Epidermal melanocyte (primary cell): ENCODE data around the gene PLCB3.
"Not testable (repeated sequence)": the region's sequence is repeated elsewhere in the genome, so short reads cannot be mapped to it uniquely, and the experiment has no call there.

Experiments used
- DNase-seq: peaks from one replicate; pipeline ENCODE4 v3.0.0; 2011; ENCODE audit warnings: low spot score; ENCODE audit not compliant: insufficient read length

The PLCB3 gene

GRCh38 chr11:64303109-64304031, 52.0 kb downstream of the PLCB3 start:
- DNase-seq = no peak

GRCh38 chr11:64304032-64304315, 52.6 kb downstream of the PLCB3 start:
- DNase-seq = no peak

- peak; percentile 91 for DNase-seq
Measured at GRCh38 chr11:64304316-64305072, 53.2 kb downstream of the PLCB3 start.

GRCh38 chr11:64305075-64305690, 53.9 kb downstream of the PLCB3 start, which contains the start of gene ESRRA:
TSS of gene ESRRA (plus strand) at chr11:64305524. CDS start at chr11:64307180, 1,656 bp downstream.
- DNase-seq = peak; percentile 97

GRCh38 chr11:64305691-64306562, 54.6 kb downstream of the PLCB3 start:
- DNase-seq = no peak

GRCh38 chr11:64306563-64306875, 55.2 kb downstream of the PLCB3 start:
- DNase-seq = no peak

- no peak for DNase-seq
Measured at GRCh38 chr11:64306876-64307622, 55.7 kb downstream of the PLCB3 start.

GRCh38 chr11:64307795-64308194, 56.5 kb downstream of the PLCB3 start:
- DNase-seq = not testable (repeated sequence)

GRCh38 chr11:64312947-64313346, 61.6 kb downstream of the PLCB3 start:
- DNase-seq = no peak

GRCh38 chr11:64313491-64314145, 62.3 kb downstream of the PLCB3 start:
- DNase-seq = no peak

- no peak for DNase-seq
Measured at GRCh38 chr11:64314146-64314804, 62.9 kb downstream of the PLCB3 start.

GRCh38 chr11:64314805-64315561, 63.7 kb downstream of the PLCB3 start:
- DNase-seq = no peak

GRCh38 chr11:64315667-64316526, 64.6 kb downstream of the PLCB3 start:
- not testable (repeated sequence) for DNase-seq

GRCh38 chr11:64316672-64317324, 65.5 kb downstream of the PLCB3 start:
- no peak for DNase-seq

- peak; percentile 98 for DNase-seq
Measured at GRCh38 chr11:64317325-64317960, 66.1 kb downstream of the PLCB3 start, which contains the start of gene TRMT112. TSS of gene TRMT112 (minus strand) at chr11:64317559. CDS start at chr11:64317526, 33 bp downstream.

- DNase-seq = peak; percentile 96
Measured at GRCh38 chr11:64317961-64318765, 66.8 kb downstream of the PLCB3 start, which contains the start of gene PRDX5. TSS of gene PRDX5 (plus strand) at chr11:64318121. CDS start at chr11:64318216, 95 bp downstream.
